GM13976 (cell line): ENCODE results near the gene CDH12.

Source experiments
- DNase-seq: peaks from one replicate; pipeline ENCODE4 v3.0.0; 2012; ENCODE audit warnings: low spot score
- CTCF ChIP-seq: IDR thresholded peaks from 2 replicates; pipeline ENCODE4 v1.5.1; 2012; ENCODE audit warnings: borderline replicate concordance, mild to moderate bottlenecking; ENCODE audit not compliant: insufficient read depth; ENCODE audit errors: extremely low read depth, missing control alignments, control extremely low read depth
- in situ Hi-C: fragments of 300-500 bp; cut with MboI; formaldehyde crosslinking; loops from one replicate; pipeline ENCODE4 v1.12.0; 2022; ENCODE audit warnings: low sequenced_read_pairs, mixed read lengths, inconsistent platforms; ENCODE audit not compliant: unreplicated experiment

The CDH12 gene

GRCh38 chr5:22678886-22679285, 174.3 kb downstream of the CDH12 start:
- TF ChIP-seq CTCF = no peak
- in situ Hi-C loops = no loop called here
- no peak for DNase-seq

GRCh38 chr5:22673131-22673530, 180.0 kb downstream of the CDH12 start:
- in situ Hi-C loops = no loop called here
- no peak for TF ChIP-seq CTCF
- no peak for DNase-seq

- in situ Hi-C loops = no loop called here
- no peak for TF ChIP-seq CTCF
- no peak for DNase-seq
Observed at GRCh38 chr5:22669345-22669744, 183.8 kb downstream of the CDH12 start.

- in situ Hi-C loops = no loop called here
- no peak for DNase-seq
- TF ChIP-seq CTCF = no peak
Observed at GRCh38 chr5:22665801-22666200, 187.3 kb downstream of the CDH12 start.

GRCh38 chr5:22663134-22663533, 190.0 kb downstream of the CDH12 start:
- no peak for TF ChIP-seq CTCF
- in situ Hi-C loops = no loop called here
- no peak for DNase-seq

- no peak for DNase-seq
- TF ChIP-seq CTCF = no peak
- in situ Hi-C loops = no loop called here
Observed at GRCh38 chr5:22662391-22662790, 190.8 kb downstream of the CDH12 start.

- in situ Hi-C loops = no loop called here
- DNase-seq = no peak
- no peak for TF ChIP-seq CTCF
Observed at GRCh38 chr5:22651355-22651754, 201.8 kb downstream of the CDH12 start.
